ENCODE results near the gene ATL2. TPM values are rescaled to one million over a fixed set of nuclear protein-coding genes. Genes with fewer than 3 reads are reported as not detected.
"Not testable (repeated sequence)": the region's sequence is repeated elsewhere in the genome, so short reads cannot be mapped to it uniquely, and the experiment has no call there.

ATL2 gene
- total and polyA plus RNA-seq, 5 donors from 2014 or later: 16.0 to 60.9 (median 24.4) TPM

DNA sequence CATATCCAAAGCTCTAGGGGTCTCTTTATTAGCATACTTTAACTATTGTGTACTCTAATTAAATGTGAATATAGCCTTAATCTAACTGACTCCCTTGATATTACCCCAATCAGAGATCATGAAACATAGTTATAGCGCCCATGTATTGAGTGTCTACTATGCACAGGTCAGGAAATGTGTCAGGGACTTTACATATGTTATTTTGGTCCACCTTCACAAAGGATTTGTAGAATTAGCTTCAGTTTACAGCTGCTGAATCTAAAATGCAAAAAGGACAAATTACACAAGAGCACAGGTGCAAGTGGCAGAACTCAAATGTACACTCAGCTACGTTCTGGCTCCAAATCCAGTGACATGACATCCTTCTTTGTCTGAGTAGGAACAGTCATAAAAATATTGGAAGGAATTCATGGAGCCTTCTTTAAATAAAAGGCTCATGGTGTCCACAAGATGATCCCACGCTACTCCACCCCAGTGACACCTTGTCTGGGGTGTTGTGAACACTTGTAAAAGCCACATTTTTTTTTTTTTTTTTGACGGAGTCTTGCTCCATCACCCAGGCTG is 38.7 kb upstream of the ATL2 start:
- peaks cover 0 to 17% (median 4%) of the 10 kb centered on the region in 7 donors for H3K9me3 Mint-ChIP-seq
- H3K4me3 Mint-ChIP-seq: no peak overlapping the region
- peaks cover 2% of the 10 kb centered on the region for H3K27me3 ChIP-seq (ENCODE audit: control insufficient read depth, insufficient read depth, low read length)
- no peaks in the 10 kb centered on the region for H3K36me3 ChIP-seq (ENCODE audit: control insufficient read depth, insufficient read depth, low read length)
- no peak overlapping the region for H3K27ac ChIP-seq (ENCODE audit: insufficient read depth, low read length, poor library complexity, severe bottlenecking)
- no peak overlapping the region for H3K4me3 ChIP-seq (ENCODE audit: low read depth, low read length)
- H3K27ac Mint-ChIP-seq: no peak overlapping the region
- H3K27me3 Mint-ChIP-seq: peaks cover 13% of the 10 kb centered on the region
- H3K4me1 ChIP-seq (ENCODE audit: control insufficient read depth, insufficient read depth, low read length, poor library complexity, severe bottlenecking): no peaks in the 10 kb centered on the region
- peaks cover 2 to 6% of the 10 kb centered on the region in 2 experiments for H3K9me3 ChIP-seq (ENCODE audit: control insufficient read depth in 2 of 2, low read length in 2 of 2)
- ATAC-seq (ENCODE audit: low read depth in 2 of 2) (no peak), DNase-seq (no peak)
- H3K4me1 Mint-ChIP-seq: no peaks in the 10 kb centered on the region
- H3K36me3 Mint-ChIP-seq: no peaks in the 10 kb centered on the region

- DNase-seq: no peak
- no peaks in the 10 kb centered on the region for H3K36me3 Mint-ChIP-seq
Observed at GRCh38 chr2:38415023-38415422, 38.0 kb upstream of the ATL2 start.

GRCh38 chr2:38412235-38412871 is 35.3 kb upstream of the ATL2 start:
- H3K36me3 ChIP-seq (ENCODE audit: control insufficient read depth, insufficient read depth, low read length); H3K4me3 Mint-ChIP-seq; H3K4me3 ChIP-seq (ENCODE audit: low read depth, low read length); H3K36me3 Mint-ChIP-seq; H3K27me3 Mint-ChIP-seq; H3K9me3 ChIP-seq (ENCODE audit: control insufficient read depth in 2 of 2, low read length in 2 of 2); H3K27ac Mint-ChIP-seq; H3K27me3 ChIP-seq (ENCODE audit: control insufficient read depth, insufficient read depth, low read length); H3K4me1 Mint-ChIP-seq; H3K4me1 ChIP-seq (ENCODE audit: control insufficient read depth, insufficient read depth, low read length, poor library complexity, severe bottlenecking); ATAC-seq (ENCODE audit: low read depth in 2 of 2); DNase-seq; H3K27ac ChIP-seq (ENCODE audit: insufficient read depth, low read length, poor library complexity, severe bottlenecking): not testable (repeated sequence)
- H3K9me3 Mint-ChIP-seq: peaks cover 0 to 17% (median 4%) of the 10 kb centered on the region in 7 donors

More at GRCh38 chr2:38415023-38415422, 38.0 kb upstream of the ATL2 start:
- Histone ChIP-seq H3K36me3 (ENCODE audit: control insufficient read depth, insufficient read depth, low read length) (no peaks in the 10 kb centered on the region), H3K27me3 (ENCODE audit: control insufficient read depth, insufficient read depth, low read length) (peaks cover 2% of the 10 kb centered on the region), H3K4me1 (ENCODE audit: control insufficient read depth, insufficient read depth, low read length, poor library complexity, severe bottlenecking) (no peaks in the 10 kb centered on the region), H3K27ac (ENCODE audit: insufficient read depth, low read length, poor library complexity, severe bottlenecking) (no peak overlapping the region), H3K9me3 (ENCODE audit: control insufficient read depth in 2 of 2, low read length in 2 of 2) (peaks cover 2 to 6% of the 10 kb centered on the region in 2 experiments), H3K4me3 (ENCODE audit: low read depth, low read length) (no peak overlapping the region)
- Mint-ChIP-seq H3K9me3 (peaks cover 0 to 17% (median 4%) of the 10 kb centered on the region in 7 donors), H3K27ac (no peak overlapping the region), H3K4me3 (no peak overlapping the region), H3K4me1 (no peaks in the 10 kb centered on the region), H3K27me3 (peaks cover 13% of the 10 kb centered on the region)
- ATAC-seq (ENCODE audit: low read depth in 2 of 2): no peak

GRCh38 chr2:38409156-38410102 is 32.4 kb upstream of the ATL2 start:
- Histone ChIP-seq H3K27me3 (ENCODE audit: control insufficient read depth, insufficient read depth, low read length) (no peaks in the 10 kb centered on the region), H3K4me3 (ENCODE audit: low read depth, low read length) (no peak overlapping the region), H3K36me3 (ENCODE audit: control insufficient read depth, insufficient read depth, low read length) (no peaks in the 10 kb centered on the region), H3K9me3 (ENCODE audit: control insufficient read depth in 2 of 2, low read length in 2 of 2) (peaks cover 2 to 6% of the 10 kb centered on the region in 2 experiments), H3K4me1 (ENCODE audit: control insufficient read depth, insufficient read depth, low read length, poor library complexity, severe bottlenecking) (no peaks in the 10 kb centered on the region), H3K27ac (ENCODE audit: insufficient read depth, low read length, poor library complexity, severe bottlenecking) (no peak overlapping the region)
- Mint-ChIP-seq H3K27ac (no peak overlapping the region), H3K4me3 (no peak overlapping the region), H3K27me3 (peaks cover 13% of the 10 kb centered on the region), H3K4me1 (no peaks in the 10 kb centered on the region), H3K9me3 (peaks cover 0 to 15% (median 4%) of the 10 kb centered on the region in 7 donors), H3K36me3 (no peaks in the 10 kb centered on the region)
- DNase-seq (no peak), ATAC-seq (ENCODE audit: low read depth in 2 of 2) (no peak)

- Mint-ChIP-seq H3K36me3 (no peaks in the 10 kb centered on the region), H3K9me3 (peaks cover 0 to 4% (median 0%) of the 10 kb centered on the region in 7 donors)
Observed at GRCh38 chr2:38407111-38407682, 30.1 kb upstream of the ATL2 start.

DNA sequence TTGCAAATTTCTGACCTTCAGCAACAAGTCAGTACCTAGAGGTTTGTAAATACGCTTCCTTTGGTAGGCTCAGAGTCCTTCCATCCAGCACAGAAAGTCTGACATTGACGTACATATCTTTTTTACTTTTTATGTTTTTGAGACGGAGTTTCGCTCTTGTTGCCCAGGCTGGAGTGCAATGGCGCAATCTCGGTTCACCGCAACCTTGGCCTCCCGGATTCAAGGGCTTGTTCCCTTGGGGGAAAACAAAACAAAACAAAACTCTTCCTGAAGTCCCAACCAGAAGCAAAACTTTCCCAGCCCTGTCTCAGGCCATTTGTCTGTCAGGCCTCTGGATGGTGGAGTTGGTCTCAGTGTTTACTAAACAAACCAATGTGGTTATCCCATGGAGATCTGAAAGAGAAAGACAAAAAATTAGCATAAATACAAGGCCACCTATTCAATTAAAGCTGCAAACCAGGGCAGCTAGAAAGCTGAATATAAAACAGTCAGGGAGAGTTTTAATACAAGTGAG is 29.6 kb upstream of the ATL2 start:
- H3K4me1 Mint-ChIP-seq: no peaks in the 10 kb centered on the region
- Histone ChIP-seq H3K27ac (ENCODE audit: insufficient read depth, low read length, poor library complexity, severe bottlenecking) (no peak overlapping the region), H3K4me3 (ENCODE audit: low read depth, low read length) (no peak overlapping the region), H3K4me1 (ENCODE audit: control insufficient read depth, insufficient read depth, low read length, poor library complexity, severe bottlenecking) (no peaks in the 10 kb centered on the region), H3K36me3 (ENCODE audit: control insufficient read depth, insufficient read depth, low read length) (no peaks in the 10 kb centered on the region), H3K9me3 (ENCODE audit: control insufficient read depth in 2 of 2, low read length in 2 of 2) (no peaks in the 10 kb centered on the region), H3K27me3 (ENCODE audit: control insufficient read depth, insufficient read depth, low read length) (no peaks in the 10 kb centered on the region)
- H3K27ac Mint-ChIP-seq: no peak overlapping the region
- H3K27me3 Mint-ChIP-seq: peaks cover 13% of the 10 kb centered on the region
- ATAC-seq (ENCODE audit: low read depth in 2 of 2): no peak
- H3K36me3 Mint-ChIP-seq: no peaks in the 10 kb centered on the region
- no peak overlapping the region for H3K4me3 Mint-ChIP-seq
- no peak for DNase-seq
- no peaks in the 10 kb centered on the region for H3K9me3 Mint-ChIP-seq

More at GRCh38 chr2:38407111-38407682, 30.1 kb upstream of the ATL2 start:
- H3K4me1 ChIP-seq (ENCODE audit: control insufficient read depth, insufficient read depth, low read length, poor library complexity, severe bottlenecking): no peaks in the 10 kb centered on the region
- H3K9me3 ChIP-seq (ENCODE audit: control insufficient read depth in 2 of 2, low read length in 2 of 2): peaks cover 0 to under 1% of the 10 kb centered on the region in 2 experiments
- H3K36me3 ChIP-seq (ENCODE audit: control insufficient read depth, insufficient read depth, low read length): no peaks in the 10 kb centered on the region
- Mint-ChIP-seq H3K27ac (no peak overlapping the region), H3K27me3 (peaks cover 13% of the 10 kb centered on the region), H3K4me3 (no peak overlapping the region), H3K4me1 (no peaks in the 10 kb centered on the region)
- H3K4me3 ChIP-seq (ENCODE audit: low read depth, low read length): no peak overlapping the region
- ATAC-seq (ENCODE audit: low read depth in 2 of 2) (no peak), DNase-seq (no peak)
- no peaks in the 10 kb centered on the region for H3K27me3 ChIP-seq (ENCODE audit: control insufficient read depth, insufficient read depth, low read length)
- H3K27ac ChIP-seq (ENCODE audit: insufficient read depth, low read length, poor library complexity, severe bottlenecking): no peak overlapping the region

DNA sequence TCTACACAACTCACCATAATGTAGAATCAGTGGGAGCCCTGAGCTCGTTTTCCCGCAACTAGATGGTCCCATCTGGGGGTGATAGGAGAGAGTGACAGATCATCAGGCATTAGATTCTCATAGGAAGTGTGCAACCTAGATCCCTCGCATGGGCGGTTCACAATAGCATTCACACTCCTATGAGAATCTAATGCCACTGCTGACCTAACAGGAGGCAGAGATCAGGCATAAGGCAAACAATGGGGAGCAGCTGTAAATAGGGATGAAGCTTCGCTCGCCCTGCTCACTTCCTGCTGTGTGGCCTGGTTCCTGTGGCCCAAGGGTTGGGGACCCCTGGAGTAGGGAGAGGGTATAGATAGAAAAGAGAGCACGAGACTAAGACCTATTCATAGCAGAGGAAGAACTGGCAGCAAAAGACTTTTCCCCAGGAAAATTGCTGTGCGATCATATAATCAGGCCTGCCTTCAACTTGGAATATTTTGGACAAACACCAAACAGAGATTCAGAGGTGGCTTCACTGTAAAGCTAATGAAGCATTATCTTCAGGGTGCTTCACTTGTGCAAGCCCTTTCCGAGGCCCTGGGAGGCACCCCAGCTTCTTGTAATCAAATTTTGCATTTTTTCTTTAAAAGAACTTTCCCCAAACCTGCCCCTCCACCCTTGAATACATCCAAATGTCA is 29.0 kb upstream of the ATL2 start:
- Mint-ChIP-seq H3K9me3 (no peaks in the 10 kb centered on the region), H3K27me3 (peaks cover 13% of the 10 kb centered on the region), H3K36me3 (no peaks in the 10 kb centered on the region), H3K4me1 (no peaks in the 10 kb centered on the region), H3K27ac (no peak overlapping the region), H3K4me3 (no peak overlapping the region)
- Histone ChIP-seq H3K4me1 (ENCODE audit: control insufficient read depth, insufficient read depth, low read length, poor library complexity, severe bottlenecking) (no peaks in the 10 kb centered on the region), H3K9me3 (ENCODE audit: control insufficient read depth in 2 of 2, low read length in 2 of 2) (no peaks in the 10 kb centered on the region), H3K27me3 (ENCODE audit: control insufficient read depth, insufficient read depth, low read length) (no peaks in the 10 kb centered on the region), H3K36me3 (ENCODE audit: control insufficient read depth, insufficient read depth, low read length) (no peaks in the 10 kb centered on the region), H3K27ac (ENCODE audit: insufficient read depth, low read length, poor library complexity, severe bottlenecking) (no peak overlapping the region), H3K4me3 (ENCODE audit: low read depth, low read length) (no peak overlapping the region)
- no peak for ATAC-seq (ENCODE audit: low read depth in 2 of 2)
- no peak for DNase-seq
